Left renal cortex interstitium (tissue), 4 donors: Measurements from ENCODE around the gene COL8A2. TPM values are rescaled to one million over a fixed set of nuclear protein-coding genes. Genes with fewer than 3 reads are reported as not detected.

Source experiments
- DNase-seq, 4 donors: peaks; one replicate each; pipeline ENCODE4 v3.0.0-alpha.2; 2013; ENCODE audit warnings: low read depth in 4 of 4, low spot score in 2 of 4, missing footprints in 1 of 4
- polyA plus RNA-seq, 4 donors: library from polyadenylated mRNA; unstranded; fragments of 120-200 nt; gene quantifications; one replicate each; pipeline ENCODE4 v1.2.1, GENCODE V29; 2013; ENCODE audit not compliant: insufficient read length in 4 of 4

COL8A2 gene
- polyA plus RNA-seq, 4 donors: 1.6 to 2.8 (median 1.9) TPM

DNA sequence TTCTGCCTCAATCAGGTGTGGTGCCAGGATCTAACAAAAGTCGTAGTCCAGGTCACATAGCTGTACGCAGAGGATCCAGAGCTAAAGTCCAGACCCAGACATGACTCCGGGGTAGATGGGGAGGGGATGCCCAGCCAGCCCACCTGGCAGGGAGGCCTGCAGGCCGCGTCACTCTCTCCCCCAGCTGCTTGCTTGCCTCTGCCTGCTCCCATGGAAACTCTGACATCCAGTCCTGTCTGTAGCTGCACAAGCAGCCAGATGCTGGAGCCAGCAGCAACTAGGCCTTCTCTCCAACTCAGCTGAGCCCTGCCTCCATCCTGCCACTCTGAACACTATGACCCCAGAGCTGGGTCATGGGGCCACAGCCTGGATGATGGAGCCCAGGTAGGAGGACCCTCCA lies 8.1 kb downstream of the COL8A2 start:
- no peak for DNase-seq

DNA sequence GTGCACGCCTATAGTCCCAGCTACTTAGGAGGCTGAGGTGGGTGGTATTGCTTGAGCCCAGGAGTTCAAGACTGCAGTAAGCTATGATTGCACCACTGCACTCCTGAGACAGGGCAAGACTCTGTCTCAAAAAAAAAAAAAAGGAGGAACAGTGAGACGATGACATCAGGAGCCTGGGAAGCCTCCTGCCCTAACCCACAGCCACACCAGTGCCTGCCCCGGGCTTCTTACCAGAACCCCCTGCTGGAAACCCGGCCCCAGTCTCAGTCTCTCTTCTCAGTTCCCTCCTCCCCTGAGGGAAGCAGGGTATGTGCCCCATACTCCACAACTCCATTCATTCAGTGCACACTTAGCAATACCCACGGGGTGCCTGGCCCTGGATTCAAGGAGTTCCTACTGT lies 9.1 kb downstream of the COL8A2 start:
- DNase-seq: no peak

DNA sequence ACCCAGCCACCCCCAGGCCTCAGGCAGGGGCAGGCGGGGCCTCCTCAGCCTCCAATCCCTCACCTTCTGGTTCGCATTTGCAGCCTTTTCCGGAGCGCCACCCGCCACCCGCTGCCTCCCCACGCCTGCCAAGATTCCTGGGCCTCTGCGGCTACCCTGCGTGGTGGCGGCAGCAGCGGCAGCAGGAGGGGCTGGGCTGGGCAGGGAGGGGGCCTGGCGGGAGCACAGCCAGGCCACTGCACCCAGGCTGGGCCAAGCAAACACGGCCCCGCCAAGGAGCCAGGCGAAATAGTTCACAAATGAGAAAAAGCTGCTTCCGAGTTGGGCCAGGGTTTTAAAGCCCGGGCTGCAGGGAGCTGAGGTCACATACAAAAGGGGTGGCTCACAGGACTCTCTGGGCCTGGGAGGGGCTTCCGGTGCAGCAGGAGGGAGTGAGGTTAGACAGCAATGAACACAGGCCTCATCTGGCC lies 9.8 kb downstream of the COL8A2 start:
- no peak for DNase-seq

DNA sequence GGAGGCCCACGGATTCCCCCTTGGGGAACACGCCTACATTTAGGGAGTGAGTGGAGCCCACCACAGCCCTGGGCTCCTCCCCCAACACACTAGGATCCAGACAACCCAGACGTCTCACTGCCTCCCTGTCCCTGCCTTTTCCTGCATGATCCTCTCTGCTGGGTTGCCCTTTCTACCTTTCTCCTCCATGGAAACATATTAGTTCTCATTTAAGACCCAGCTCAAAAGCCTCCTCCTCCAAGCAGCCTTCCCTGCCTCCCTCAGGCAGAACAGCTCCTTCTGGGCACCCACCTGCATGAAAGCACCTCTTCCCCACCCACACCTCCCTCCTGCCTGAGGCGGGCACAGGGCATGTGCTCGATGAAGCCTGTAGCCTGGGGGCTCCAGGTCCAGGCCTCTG lies 10.7 kb downstream of the COL8A2 start:
- no peak for DNase-seq

DNA sequence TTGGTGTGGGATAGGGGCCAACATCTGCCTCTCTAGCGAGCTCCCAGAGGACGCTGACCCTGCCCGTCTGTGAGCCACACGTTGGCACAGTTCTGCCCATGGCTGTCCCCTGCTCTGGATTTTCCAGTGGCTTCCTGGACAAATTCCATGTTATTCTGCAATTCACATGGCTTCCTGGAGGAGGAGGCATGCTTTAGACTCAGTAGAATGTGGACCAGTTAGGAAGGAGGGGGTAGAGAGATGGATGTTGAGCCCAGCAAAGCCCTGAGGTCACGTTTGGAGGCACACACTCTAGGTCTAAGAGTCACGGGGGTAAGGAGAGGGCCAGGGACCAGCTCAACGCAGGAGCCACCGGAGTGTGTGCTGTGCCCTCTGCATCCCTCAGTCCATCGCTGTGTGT lies 12.2 kb downstream of the COL8A2 start:
- no peak for DNase-seq

DNA sequence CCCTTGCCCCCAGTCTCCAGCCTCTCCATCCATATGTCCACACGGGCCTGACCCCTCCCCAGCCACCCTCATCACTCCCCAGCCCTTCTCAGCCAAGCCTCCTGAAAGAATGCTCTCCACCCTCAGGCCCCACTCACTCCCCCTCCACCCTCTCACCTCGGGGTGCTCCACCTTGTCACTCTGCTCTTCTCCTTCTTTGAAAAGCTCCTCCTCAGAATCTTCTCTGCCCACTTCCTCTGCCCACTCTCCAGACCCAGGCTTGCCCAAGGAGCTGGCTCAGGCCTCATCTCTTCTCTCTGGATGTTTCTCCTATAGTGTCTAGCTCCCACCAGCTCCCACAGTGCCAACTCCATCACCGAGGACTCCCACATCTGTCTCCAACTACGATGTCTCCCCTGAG lies 13.9 kb downstream of the COL8A2 start:
- no peak for DNase-seq

DNA sequence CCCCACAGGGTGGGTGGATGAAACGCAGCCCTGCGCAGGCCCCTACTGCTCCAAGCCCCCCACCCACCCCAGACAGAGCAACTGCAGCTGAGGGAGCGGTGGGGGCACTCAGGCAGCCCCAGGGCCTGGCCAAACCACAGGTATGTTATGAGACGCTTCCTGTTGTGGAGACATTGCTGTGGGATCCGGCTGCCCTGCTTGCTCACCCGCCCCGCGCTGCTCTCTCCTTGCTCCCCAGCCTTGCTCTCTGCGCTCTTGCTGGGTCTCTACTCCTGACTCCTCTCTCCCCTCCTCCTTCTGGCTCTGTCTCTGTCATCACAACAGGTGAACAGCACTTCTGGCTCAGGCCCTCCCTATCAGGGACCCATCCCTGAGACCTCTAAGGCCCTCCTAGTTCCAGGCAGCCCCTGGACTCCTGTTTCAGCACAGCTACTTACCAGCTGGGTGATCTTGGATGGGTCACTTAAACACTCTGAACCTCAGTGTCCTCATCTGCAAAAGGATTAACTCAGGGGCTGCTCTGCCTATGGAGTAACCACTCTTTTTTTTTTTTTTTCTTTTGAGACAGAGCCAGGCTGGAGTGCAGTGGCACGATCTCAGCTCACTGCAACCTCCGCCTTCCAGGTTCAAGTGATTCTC lies 15.9 kb downstream of the COL8A2 start:
- DNase-seq: no peak

DNA sequence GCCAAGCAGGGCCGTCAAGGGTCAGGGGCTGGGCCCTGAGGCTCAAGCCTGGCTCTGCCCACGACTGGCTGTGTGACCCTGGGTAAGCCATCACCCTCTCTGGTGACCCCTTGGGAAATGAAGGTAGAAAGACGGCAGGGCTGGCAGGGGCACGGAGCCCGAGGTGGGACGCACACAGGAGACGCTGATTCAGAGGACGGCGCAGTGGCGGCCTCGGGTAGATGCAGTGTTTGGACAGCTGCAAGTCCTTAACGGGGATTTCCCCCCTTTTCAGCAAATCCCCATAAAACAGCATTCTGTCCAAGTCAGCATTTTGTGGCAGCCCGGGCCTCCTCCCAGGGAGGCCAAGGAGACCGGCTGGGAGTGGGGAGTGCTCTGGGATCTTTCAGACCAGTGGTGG lies 16.7 kb downstream of the COL8A2 start:
- DNase-seq: no peak

DNA sequence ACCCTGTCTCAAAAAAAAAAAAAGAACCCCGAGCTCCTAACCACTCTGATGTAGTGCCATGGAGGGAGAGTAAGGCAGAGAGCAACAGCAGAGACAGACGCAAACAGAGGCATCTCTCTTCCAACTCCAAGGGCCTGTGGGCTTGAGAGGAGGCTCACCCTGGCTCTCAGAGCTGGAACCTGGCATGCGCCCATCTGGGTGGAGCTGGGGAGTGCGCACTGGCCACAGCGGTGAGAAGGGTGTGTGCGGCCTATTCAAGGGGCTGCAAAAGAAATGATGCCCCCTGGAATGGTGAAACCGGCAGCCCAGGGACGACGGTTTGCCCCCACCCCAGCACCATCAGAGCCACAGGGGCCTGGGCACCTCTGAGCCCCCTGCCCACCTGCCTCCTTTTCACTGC lies 17.6 kb downstream of the COL8A2 start:
- no peak for DNase-seq

DNA sequence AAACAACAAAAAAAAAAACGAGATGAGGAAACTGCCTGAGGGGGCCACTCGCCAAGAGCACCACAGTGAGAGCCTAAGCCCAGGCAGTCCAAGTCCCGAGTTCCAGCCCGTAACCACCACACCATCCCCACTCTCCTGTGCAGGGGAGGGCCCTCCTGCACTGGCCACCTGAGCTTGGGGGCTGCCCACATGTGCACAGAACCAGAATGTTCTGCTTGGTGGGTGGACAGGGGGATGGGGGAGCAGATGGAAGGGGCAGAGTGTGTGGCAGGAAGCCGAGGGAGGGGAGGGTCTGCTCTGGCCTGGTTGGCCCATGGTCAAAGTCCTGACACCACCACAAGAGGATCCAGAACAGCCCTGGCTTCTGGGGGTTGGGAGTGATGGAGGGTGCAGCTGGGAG lies 18.8 kb downstream of the COL8A2 start:
- DNase-seq: no peak

DNA sequence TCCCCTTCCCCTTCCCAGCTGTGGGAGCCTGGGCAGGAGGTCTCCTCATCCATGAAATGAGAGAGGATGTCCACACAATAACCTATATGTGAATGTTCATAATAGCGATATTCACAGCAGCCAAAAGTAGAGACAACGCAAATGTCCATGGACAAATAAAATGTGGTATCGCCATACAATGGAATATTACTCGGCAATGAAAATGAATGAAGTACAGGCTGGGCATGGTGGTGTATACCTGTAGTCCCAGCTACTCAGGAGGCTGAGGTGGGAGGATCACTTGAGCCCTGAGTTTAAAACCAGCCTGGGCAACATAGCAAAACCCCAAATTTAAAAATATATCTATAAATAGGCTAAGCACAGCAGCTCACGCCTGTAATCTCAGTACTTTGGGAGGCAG lies 23.5 kb downstream of the COL8A2 start:
- DNase-seq: no peak

DNA sequence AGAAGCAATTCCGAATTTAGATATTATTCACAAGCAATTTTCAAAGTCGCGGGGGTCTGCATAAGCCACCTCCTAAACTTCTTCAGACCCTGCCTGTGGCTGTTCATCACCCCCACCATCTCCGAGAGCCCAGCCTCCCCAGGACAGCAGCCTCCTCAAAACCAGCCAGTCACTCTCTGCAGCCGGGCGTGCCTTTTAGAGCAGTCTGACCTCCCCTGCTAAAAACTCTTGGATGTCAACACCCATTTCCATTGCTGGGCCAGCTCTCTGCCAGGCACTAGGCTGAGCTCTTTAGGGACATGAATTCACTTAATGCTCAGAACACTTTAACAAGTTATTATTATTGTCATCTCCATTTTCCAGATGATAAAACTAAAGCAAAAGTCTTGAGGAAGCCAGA lies 24.6 kb downstream of the COL8A2 start:
- DNase-seq: no peak

DNA sequence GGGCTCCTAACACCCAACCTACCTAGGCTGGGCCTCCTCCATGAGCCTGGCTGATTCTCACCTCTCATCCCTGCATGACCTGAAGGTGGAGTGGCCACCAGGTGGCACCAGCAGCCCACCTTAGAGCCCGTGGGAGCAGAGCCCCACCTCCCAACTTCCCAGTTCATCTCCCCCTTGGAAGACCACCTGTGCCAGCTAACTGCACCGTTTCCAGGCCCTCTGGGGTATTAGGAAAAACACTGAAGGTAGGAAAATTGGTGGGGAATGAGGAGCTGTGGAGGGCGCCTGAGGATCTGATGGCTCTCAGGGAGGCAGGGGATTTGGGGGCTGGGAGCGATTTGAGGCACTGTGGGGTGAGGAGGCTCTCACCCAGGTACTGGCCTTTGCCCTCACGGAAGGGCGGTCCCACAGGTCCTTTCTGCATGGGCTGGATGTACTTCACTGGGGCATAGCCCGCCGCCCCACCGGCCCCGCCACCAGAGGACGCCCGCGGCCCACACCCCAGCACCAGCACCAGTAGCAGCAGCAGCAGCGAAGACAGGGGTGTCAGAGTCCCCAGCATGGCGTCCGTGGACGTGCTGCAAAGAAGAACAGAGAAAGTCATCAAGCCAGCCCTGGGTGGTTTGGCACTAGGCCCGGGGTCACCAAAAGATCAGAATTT lies 25.2 kb downstream of the COL8A2 start:
- no peak for DNase-seq

DNA sequence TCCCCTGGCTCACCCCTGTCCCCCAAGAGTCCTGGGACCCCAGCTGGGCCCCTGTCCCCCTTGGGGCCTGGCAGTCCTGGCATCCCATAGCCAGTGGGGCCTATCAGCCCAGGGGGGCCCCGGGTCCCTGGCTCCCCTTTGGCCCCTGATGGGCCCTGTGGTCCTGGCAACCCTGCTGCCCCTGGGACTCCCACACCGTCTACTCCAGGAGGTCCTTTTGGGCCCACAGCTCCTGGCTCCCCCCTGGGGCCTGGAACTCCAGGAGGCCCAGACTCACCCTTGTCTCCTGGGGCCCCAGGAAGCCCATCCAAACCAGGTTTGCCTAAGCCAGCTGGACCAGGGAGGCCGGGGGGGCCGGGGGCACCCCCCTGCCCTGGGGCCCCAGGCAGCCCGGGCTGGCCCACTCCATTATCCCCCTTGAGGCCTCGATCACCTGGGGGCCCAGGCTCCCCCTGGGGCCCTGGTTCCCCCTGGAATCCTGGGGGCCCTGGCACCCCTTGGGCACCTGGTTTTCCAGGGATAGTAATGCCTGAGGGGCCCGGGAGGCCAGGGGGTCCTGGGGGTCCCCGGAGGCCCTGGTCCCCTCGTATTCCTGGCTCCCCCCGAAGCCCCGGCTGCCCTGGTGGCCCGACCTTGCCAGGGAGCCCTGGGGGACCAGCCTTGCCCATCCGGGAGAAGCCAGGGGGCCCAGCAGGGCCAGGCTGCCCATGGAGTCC lies 26.2 kb downstream of the COL8A2 start:
- no peak for DNase-seq

DNA sequence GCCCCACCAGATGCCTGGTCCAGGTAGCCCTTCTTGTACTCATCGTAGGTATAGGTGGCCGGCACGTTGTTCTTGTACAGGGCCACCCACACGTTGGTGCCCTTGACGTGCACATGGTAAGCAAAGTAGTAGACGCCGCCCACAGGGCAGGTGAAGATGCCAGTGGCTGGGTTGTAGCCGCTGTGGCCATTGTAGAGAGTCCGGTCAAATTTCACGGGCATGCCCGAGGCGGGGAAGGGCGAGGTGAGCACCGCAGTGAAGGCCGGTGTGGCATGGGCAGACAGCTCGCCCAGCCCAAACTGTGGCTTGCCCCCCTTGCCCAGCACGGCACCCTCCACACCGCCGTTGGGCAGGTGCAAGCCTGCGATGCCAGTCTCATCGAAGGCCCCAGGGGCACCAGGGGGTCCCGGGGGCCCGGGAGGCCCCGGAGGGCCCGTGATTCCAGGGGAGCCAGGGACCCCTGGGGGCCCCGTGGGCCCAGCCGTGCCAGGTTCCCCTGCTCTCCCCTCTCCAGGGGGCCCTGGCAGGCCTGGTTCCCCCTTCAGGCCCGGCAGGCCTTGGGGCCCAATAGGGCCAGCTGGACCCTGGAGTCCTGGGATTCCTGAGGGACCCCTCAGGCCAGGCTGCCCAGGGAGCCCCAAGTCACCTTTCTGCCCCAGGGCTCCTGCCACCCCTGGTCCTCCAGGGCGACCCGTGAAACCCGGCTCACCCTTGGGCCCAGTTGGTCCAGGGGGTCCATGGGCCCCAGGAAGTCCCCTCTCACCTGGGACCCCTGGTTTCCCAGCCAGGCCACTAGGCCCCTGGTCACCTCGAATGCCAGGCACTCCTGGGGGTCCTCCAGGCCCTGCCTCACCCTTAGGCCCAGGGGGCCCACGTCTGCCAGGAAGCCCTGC lies 27.1 kb downstream of the COL8A2 start:
- DNase-seq: no peak

DNA sequence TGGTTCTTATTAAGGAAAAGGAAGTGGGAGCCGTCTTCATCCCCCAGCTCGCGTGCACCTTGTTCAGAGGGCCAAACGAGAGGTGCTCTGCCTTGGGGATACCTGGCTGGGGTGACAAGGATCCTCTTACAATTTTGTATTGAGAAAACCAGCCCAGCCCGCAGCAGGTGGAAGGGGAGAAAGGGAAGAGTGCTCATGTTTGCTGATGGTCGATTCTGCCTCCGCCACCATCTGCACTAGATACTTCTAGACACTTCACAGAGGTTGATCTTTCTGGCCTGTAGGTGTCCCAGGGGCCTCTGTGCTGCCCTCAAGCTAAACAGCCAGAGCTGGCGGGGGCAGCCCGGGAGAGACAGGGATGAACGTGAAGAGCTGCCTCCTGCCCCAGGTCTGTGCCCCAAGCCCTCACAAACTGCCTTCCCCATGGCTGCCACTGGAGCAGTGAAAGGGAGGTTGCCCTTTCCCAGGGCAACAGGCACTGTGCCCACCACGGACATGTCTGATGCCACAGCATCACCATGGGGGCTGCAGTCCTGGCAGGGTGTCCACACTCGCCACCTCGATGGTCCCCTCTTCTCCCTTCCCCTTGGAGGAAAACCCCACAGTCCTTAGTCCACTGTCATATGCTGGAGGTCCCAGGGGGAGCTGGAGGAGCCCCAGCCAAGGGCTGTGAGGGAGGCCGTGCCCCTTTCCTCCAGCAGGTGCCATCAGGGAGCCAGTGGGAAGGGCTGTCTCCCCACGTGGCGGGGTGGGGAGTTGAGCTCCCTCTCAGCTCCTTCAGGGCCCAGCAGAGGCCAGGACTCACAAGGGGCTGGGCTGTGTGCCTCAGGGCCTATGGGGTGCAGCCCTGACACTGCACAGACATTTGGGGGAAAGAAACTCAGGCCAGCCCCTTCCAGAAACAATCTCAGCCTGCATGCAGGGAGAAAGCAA lies 28.3 kb downstream of the COL8A2 start:
- DNase-seq: no peak

DNA sequence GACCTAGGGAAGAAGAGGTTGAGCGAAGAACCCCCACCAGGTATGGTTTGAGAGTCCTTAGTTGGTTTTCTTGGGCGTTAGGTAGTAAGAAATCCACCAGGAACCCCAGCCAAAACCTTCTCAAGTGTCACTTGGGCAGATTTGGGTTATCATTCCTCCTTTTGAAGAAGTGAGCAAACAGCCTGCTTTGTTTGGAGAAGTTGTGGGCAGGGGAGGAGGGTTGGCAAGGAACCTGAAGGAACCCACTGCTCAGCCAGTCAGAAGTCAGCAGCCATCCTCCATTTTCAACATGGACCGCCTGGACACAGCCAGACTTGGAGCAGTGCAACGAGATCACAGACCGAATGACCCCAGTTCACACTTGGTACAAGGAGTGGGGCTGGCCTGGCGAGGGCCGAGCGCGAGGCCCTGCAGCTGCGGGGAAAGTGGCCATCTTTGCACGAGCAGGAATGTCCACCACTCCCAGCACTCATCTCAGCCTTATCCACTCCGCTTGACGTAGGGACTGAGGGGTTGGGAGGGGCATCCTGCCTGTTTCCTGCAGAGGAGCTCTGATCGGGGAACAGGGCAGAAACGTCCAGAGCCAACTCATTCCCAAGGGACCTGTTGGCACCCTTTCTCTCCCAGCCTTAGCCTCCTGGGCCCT lies 29.1 kb downstream of the COL8A2 start:
- DNase-seq: no peak

DNA sequence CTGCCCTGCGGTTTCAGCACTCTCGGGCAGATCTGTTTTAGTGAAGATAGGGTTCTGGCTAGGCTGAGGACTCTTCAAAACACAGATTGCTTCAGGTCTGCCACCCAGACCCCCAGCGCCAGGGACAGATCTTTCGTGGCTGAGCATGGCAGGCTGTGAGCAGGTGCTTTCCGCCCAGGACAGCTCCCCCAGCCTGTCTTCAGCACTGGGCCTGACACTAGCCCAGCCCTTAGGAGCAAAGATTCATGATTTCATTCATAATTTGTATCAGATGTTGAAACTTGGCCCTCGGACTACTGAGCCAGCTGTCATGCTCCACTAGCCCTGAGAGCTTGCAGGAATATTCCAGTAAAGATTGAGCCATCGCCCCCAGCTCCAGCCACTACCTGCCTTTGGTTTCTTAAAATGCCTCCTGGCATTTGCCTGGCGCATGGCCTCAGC lies 30.4 kb downstream of the COL8A2 start:
- no peak for DNase-seq

DNA sequence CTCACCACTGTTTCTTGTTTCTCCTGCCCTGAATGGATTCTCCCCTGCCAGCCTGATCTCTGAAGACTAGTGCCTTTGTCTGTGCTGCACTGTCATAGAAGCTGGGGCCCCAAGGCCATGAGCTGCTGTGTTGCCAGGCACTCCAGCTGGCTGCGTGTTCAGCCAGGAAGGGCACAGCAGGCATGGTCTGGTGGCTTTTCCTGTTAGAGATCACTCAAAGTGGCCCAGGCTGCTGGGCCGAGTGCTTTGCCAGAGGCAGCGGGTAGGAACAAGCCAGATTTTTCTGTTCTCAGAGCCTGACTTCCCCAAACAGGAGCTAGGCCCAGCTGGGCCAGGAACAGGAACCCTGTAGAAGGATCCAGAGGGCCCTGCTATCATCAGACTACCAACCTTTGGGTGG lies 31.1 kb downstream of the COL8A2 start:
- DNase-seq: no peak
